Esophagus squamous epithelium (tissue), 4 donors: Measurements from ENCODE around the gene SORD. TPM values are rescaled to one million over a fixed set of nuclear protein-coding genes. Genes with fewer than 3 reads are reported as not detected.

Experiments used
- small RNA-seq, 4 donors: library from RNA; depleted of rRNA; stranded (forward); fragments of <200 nt; gene quantifications; one replicate each; pipeline ENCODE3, GENCODE V24; 2016
- total RNA-seq, 4 donors: library from RNA; depleted of rRNA; stranded (reverse); fragments of >200 nt; gene quantifications; one replicate each; pipeline ENCODE4 v1.1.0, GENCODE V29; 2016

Gene SORD
- total RNA-seq, 4 donors from 2014 or later = 26.3 to 39.3 (median 31.0) TPM

Small RNA genes lying within 50 kb of the gene (small RNA-seq; reads per million reads assigned to genes)
- gene RF00019 = 0 reads per million in 4 donors
- gene RNU1-78P = 0 reads per million in 4 donors
- gene RNU6-966P = 0 reads per million in 4 donors

Other genes with a start within 250 kb of the SORD start
- not detected for gene TERB2, start 66.5 kb upstream of the SORD start, total RNA-seq
- gene DUOX2, start 91.0 kb downstream of the SORD start, total RNA-seq = 10 to 100 TPM in 3 of 4 donors, 1 to 10 TPM in 1; 5.0 to 50.7 (median 22.6) TPM
- 10 to 100 TPM in 2 of 4 donors, 1 to 10 TPM in 1, not detected in 1; 6.3 to 20.6 (median 13.6) TPM for gene DUOXA2, start 91.1 kb downstream of the SORD start, total RNA-seq
- 100 to 1,000 TPM in 3 of 4 donors, 10 to 100 TPM in 1; 64.0 to 202 (median 134) TPM for gene DUOXA1, start 106.7 kb downstream of the SORD start, total RNA-seq
- 100 to 1,000 TPM in 2 of 4 donors, 10 to 100 TPM in 2; 87.5 to 202 (median 122) TPM for gene DUOX1, start 106.8 kb downstream of the SORD start, total RNA-seq
- gene SHF, start 164.8 kb downstream of the SORD start, total RNA-seq = 10 to 100 TPM in 1 of 4 donors, 1 to 10 TPM in 3; 1.9 to 12.0 (median 5.7) TPM
- gene SLC28A2, start 229.0 kb downstream of the SORD start, total RNA-seq = not detected